ENCODE results near the gene SPAST.
"Not testable (repeated sequence)": the region's sequence is repeated elsewhere in the genome, so short reads cannot be mapped to it uniquely, and the experiment has no call there.

The SPAST gene

DNA sequence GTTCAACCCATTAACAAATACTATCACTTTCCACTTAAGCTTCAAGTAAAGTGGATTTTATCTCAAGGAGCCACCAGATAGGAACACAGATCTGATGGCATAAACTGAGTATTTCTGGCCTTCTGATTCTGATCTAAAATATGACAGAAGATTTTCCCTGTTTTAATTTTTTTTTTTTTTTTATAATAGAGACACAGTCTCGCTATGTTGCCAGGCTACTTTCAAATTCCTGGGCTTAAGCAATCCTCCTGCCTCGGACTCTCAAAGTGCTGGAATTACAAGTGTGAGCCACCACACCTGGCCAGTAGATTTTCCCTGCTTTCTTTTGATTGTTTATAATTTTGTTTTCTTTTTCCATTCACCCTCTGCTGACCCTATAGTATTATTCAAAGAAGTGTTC is 65.7 kb downstream of the SPAST start:
- DNase-seq = no peak

DNA sequence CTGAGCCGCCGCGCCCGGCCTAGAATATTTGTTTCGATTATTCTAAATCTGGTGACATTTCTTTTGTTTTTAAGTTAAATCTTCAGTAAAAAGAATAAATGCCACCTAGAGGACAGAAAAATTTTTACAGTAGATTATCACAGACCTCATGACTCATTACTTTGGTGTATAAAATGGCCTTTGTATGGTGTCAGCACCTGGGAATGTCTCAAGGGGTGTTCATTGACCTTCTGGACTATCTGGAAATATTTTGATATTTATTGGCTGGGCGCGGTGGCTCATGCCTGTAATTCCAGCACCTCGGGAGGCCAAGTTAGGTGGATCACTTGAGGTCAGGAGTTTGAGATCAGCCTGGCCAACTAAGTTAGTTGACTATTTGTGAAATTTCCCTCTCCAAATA is 72.1 kb downstream of the SPAST start:
- DNase-seq = no peak

DNA sequence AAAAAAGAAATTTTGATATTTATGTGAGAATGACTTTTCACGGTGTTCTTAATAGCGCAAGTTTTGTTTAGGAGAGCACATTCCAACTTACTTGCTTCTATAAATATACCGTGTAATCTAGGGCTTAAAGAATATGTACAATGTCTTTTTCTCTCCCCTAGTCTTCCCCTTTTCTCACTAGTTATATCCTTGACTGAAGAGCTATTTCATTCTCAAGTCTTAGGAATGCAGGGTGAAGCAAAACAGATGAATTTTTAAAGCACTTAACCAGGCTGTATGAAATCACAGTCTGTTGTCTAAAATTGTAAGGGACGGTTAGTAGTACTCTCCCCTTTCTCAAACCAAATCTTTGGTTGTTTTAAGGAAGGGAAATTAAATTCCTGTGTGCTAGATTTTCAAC is 72.7 kb downstream of the SPAST start:
- no peak for DNase-seq

DNA sequence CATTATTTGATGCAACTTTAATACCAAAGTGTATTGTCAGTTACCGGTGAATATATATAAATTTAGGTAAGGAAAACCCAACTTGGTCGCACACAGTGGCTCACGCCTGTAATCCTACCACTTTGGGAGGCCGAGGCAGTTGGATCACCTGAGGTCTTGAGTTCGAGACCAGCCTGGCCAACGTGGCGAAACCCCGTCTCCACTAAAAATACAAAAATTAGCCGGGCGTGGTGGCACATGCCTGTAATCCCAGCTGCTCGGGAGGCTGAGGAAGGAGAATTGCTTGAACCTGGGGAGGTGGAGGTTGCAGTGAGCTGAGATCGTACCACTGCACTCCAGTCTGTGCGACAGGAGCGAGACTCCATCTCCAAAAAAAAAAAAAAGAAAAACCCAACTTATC is 88.2 kb downstream of the SPAST start:
- not testable (repeated sequence) for DNase-seq

DNA sequence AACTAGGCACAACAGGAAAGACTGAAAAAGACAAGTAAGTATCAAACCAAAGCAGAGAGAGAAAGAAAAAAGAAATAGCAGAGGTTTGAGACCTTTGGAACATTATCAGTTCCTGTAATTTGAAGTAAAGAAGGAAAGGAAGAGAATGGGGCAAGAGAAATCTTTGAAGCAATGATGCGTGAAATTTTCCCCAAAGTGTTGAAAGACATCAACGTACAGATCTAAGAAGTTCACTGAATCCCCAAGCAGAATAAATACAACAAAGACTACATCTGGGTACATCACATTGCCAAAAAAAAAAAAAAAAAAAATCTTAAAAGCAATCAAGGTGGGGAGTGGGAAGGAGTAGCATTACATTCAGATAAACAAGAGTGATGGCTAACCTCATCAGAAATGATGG is 96.3 kb downstream of the SPAST start:
- no peak for DNase-seq

DNA sequence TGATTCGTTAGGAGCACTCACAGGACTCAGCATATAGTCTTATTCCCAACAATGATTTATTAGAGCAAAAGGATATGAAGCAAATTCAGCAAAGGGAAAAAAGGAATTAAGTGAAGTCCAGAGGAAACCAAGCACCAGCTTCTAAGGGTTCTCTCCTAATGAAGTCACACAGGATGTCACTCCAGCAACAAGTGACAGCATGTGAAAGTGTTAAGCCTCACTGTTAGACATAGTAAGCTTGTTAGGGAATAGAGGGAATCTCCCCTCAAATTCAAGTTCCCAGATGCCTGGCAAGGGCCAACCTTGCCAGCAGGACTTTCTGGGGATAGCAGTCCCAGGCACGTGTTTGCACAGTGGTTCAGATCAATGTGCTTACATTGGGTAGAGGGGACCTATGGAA is 97.9 kb downstream of the SPAST start:
- no peak for DNase-seq

DNA sequence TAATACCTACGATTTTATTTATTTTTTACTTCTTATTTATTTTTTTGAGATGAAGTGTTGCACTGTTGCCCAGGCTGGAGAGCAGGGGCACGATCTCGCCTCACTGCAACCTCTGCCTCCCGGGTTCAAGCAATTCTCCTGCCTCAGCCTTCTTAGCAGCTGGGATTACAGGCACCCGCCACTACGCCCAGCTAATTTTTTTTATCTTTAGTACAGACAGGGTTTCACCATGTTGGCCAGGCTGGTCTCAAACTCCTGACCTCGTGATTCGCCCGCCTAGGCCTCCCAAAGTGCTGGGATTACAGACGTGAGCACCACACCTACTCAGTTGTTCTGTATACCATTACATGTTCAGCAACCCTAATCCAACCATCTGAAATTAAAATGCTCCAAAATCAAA is 100.9 kb downstream of the SPAST start:
- DNase-seq = not testable (repeated sequence)

DNA sequence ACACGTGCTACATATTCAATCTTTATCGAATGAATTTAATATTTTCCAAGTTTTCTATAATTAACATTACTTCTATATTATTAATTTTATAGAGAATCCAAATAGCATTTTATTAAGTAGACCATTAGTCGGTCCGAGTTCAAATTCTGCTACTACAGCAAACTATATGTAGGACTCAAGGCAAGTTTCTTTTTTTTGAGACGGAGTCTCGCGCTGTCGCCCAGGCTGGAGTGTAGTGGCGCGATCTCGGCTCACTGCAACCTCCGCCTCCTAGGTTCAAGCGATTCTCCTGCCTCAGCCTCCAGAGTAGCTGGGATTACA is 101.6 kb downstream of the SPAST start:
- DNase-seq = not testable (repeated sequence)

DNA sequence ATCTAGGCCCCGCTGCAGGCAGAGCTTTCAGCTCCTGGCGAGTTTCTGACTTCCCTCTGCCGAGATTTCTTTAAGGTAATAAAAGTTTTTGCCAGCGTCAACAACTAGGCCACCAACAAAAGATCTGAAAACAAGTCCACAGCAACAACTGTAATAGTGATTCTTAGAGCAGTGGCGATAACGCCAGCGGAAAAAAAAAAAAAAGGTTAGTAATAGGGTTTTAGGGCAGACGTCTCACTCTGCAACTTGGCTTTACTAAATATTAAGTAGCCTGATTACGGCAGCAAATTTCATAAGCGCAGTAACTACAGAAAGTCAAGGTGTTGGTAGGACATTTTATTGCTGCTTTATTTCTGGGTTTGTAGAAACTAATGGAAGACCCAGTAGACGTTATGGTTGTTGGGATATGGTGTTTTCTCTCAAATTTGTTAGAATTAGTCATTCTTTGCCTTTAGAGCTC is 102.8 kb downstream of the SPAST start:
- DNase-seq = no peak

DNA sequence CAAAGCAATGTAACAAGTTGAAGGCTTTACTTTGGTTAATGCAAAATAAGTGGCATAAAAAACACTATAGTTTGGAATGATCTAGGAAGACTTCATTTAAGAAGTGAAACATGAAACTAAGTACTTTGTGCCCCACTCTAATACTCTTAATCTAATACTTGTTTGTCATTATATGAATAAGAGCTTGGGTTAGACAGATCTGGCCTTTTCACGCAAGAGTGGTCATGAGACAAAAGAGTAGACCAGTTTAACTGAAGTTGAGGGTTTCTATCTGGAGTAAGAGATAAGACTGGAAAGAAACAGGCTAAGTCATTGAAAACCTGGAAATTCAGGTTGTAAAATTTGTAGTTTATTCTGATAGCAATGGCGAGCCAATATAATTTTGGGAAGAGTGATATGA is 105.2 kb downstream of the SPAST start:
- no peak for DNase-seq

DNA sequence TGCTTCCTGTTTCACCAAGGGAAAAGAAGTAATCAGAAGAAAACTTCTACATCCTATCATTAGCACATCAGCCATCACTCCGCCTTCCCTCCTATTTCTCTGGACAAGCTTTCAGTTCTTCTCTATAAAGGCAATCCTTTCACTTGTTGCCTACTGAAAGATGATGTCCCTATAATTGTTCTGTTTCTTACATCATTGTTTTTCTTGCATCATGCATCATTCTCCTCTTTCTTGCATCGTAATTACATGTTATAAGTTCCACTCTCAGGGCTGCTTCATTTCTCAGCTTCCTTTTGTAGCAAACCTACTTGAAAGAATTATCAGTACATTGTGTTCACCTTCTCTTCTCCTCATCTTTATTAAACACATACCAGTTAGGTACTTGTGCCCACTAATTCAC is 109.5 kb downstream of the SPAST start:
- DNase-seq = no peak

DNA sequence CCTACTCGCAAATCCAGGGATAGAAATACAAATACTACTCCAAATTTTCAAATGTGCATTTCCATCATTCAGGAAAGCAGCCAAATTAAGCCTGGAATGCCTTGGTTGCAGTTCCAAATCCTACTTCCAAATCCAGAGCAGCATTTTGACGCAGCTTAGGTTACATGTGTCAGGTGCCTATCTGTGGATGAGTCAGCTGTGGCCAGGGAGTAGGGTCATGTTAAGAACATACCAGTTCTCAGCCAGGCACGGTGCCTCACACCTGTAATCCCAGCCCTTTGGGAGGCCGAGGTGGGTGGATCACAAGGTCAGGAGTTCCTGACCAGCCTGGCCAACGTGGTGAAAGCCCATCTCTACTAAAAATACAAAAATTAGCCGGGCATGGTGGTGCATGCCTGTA is 119.3 kb downstream of the SPAST start:
- no peak for DNase-seq

DNA sequence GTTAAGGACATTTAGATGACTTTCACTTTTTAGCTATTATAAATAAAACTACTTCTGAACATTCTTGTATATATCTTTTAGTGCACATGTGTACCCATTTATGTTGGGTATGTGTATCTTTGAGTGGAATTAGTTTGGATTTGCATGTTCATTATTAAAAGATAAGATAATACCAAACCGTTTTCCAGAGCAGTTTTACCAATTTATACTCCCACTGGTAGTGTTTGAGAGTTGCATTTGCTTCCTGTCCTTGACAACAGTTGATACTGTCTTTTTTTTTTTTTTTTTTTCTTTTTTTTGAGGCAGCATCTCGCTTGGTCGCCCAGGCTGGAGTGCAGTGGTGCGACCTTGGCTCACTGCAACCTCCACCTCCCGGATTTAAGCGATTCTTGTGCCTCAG is 125.7 kb downstream of the SPAST start:
- DNase-seq = no peak

DNA sequence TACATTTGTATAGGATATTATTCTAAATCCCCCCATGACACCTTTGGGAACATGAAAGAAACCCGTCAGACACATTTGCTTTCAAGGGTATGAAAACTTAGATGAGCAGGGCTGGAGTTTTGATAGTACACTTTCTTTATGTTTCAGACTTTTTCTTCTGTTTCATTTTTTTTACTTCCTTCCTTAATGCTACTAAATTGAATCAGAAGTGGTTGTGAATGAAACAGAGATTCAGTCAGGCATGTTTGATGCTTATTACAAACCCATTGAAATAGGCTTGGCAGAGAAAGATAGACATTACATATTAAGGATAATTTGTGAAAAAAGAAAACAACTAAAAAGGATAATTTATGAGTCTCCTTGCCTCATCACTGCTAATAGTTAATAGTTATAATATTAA is 129.1 kb downstream of the SPAST start:
- no peak for DNase-seq

DNA sequence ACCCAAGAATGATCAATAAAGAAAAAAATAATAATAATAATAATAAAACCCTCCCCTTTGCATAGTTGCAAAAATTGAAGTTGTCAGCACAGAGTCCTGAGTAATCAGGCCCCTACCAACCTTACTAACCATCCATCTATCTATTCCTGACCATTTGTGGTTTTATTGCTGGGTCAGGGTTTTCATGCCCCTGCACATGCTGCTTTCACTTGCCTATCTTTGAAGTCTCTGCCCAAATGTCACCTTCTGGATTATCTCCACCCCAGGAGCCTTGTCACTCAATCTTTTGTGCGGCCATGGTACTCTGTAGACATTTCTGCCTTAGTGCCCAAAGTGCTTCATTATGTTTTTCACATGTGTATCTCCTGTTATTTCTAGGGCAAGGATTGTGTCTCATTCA is 137.5 kb downstream of the SPAST start:
- no peak for DNase-seq

DNA sequence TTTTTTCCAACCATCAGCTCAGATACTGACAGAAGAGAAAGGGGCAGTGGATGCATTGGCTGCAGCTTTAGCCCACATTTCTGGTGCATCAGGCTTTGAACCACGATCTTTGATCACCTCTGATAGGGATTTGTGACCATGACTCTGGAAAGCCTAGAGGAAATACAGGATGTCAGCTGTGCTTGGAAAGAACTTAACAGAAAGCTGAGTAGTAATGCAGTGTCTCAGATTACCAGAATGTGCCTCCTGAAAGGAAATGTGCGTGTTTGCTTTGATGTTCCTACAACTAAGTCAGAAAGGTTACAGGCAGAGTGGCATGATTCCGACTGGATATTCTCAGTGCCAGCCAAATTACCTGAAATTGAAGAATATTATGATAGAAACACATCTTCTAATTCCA is 140.1 kb downstream of the SPAST start:
- DNase-seq = not testable (repeated sequence)
